ENCODE data around the gene MSRB1.
A peak's percentile ranks its signal among the peaks of the same experiment; 100 is the strongest.
"Not testable (repeated sequence)": the region's sequence is repeated elsewhere in the genome, so short reads cannot be mapped to it uniquely, and the experiment has no call there.

The MSRB1 gene

GRCh38 chr16:1915732-1916639, 27.0 kb downstream of the MSRB1 start:
- no peak for DNase-seq

DNA sequence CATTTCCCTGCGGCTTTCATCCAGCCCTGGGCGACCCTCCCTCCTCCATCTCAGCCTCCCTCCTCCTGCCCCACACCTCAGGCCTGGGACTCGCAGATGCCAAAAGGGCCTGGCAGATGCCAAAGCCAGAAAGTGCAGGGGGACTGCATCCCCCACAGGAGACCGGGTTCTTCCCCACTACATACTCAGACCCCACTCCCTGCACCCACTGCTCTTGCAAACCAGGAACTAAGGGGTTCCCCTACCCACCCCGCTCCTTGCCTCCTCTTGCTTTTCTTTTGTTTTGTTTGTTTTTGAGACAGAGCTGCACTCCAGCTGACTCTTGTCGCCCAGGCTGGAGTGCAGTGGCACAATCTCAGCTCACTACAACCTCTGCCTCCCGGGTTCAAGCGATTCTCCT, 28.0 kb downstream of the MSRB1 start:
- no peak for DNase-seq

- DNase-seq, result no peak
Observed at GRCh38 chr16:1914084-1914608, 28.9 kb downstream of the MSRB1 start.

DNA sequence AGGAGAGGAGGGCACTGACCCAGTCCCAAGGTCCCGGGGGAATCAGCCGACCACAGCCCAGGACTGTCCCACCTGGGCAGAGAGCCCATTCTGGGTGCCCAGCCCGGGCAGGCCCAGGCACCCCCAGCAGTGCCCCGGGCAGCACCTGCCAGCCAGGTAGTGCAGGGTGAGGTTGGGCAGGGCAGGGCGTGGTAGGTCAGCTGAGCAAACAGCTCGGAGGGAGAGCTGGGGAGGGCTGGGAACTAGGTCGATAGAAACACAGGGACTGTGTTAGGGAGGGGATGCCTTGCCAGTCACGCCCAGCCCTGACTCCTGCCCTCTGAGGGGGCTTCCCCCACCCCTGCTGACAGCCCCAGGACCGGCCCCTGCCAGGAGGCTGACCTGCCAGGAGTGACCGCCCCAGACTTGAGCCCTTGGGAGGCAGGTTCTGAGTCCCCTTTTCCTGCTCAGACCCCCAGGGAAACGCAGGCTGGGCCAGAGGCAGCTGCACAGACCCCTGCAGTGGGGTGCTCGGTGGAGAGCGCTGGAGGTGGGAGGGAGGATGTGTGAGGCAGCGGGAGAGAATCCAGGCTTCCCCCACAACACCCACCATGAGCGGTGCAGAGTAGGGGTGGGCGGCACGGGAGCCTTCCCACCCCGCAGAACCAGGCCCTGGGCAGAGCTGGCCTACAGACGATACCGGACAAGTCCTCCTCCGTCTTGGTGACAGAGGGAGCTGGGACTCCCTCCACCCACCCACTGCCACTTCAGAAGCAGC, 29.5 kb downstream of the MSRB1 start:
- DNase-seq, result peak; percentile 72

GRCh38 chr16:1912215-1912543, 30.8 kb downstream of the MSRB1 start:
- DNase-seq, result no peak

DNA sequence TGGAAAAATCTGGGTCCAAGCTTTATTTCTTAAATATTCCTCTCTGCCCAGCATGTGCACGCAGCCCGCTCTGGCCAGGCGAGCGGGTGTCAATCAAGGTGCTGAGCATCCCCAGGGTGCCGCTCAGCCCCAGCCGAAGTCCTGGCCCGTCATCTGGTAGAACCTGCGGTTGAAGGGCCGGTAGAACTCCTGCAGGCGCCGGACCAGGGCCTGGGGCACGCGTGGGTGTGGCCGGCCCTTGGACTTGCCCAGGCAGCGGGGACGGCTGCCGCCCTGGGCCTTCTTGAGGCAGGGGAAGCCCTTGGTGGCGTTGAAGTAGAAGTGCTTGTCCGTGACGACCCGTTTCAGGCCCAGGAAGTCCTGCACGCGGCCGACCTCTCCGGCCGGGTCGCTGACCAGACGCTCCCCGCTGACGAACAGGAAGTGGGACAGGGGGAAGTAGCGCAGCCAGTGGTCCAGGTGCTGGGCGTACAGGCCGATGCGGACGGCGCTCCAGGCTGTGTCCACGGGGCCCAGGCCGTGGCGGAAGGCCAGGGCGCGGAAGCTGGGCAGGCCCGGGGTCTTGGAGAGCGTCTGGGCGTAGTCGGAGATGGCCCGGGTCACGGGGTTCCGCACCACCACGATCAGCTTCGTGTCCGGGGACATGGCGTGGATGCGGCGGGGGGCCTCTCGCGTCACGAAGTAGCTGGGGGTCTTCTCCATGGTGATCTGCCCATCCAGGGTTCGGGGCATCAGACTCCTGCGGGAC, 31.4 kb downstream of the MSRB1 start:
- DNase-seq, result no peak

GRCh38 chr16:1909561-1910231, 33.3 kb downstream of the MSRB1 start:
- no peak for DNase-seq

- DNase-seq, result no peak
Observed at GRCh38 chr16:1908983-1909382, 34.0 kb downstream of the MSRB1 start.

DNA sequence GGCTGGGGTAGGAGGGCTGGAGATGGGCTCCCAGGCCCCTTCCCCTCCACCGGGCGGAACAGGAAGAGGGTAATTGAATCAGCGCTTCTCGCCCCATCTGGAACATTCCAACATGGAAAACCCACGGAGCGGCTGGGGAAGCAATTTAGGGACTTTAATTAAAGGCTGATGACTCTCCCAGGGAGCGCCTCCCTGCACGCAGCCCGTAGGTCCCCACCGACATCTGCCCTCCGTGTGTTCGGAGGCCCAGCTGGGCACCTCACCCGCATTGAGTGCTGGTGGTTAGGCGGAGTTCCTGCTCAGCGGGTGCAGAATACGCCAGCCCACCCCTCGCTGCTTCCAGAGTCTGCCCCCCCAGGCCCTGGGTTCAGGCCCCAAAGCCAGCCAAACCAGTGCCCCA, 34.8 kb downstream of the MSRB1 start:
- no peak for DNase-seq

- no peak for DNase-seq
Observed at GRCh38 chr16:1907226-1907860, 35.7 kb downstream of the MSRB1 start.

- no peak for DNase-seq
Observed at GRCh38 chr16:1906846-1907165, 36.2 kb downstream of the MSRB1 start.

DNA sequence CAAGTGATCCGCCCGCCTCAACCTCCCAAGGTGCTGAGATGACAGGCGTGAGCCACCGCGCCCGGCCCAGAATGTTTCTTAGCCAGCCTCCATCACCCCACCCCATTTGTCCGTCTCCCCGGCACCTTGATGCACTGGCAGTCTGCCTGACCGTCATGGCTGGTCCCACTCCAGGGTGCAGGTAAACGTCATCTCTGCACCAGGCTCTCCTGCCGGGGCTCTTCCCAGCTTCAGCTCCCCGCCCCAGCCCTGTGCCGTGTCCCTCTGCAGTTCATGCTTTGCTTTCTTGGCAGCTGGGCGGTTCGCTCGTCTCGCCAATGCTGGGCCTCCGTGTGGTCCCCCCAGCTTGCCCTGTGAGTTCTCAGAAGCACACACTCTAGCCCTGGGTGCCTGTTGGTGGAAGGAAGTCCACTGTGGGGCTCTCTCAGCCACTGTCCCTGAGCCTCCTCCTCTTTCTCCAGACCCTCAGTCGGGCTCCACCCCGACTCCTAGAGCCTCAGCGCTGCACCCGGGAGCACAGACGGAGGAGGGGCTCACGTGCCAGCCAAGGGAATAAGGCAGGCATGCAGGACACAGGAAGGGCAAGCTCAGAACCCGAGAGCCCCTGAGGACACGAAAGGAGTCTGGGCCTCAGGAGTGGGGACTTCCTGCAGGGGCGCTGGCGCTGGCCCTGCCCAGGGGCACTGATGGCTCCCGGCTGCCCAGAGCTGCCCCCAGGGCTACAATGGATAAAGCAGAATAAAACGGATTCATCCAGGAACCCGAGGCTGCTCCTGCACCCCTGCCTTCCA, 36.7 kb downstream of the MSRB1 start:
- peak; percentile 84 for DNase-seq

DNA sequence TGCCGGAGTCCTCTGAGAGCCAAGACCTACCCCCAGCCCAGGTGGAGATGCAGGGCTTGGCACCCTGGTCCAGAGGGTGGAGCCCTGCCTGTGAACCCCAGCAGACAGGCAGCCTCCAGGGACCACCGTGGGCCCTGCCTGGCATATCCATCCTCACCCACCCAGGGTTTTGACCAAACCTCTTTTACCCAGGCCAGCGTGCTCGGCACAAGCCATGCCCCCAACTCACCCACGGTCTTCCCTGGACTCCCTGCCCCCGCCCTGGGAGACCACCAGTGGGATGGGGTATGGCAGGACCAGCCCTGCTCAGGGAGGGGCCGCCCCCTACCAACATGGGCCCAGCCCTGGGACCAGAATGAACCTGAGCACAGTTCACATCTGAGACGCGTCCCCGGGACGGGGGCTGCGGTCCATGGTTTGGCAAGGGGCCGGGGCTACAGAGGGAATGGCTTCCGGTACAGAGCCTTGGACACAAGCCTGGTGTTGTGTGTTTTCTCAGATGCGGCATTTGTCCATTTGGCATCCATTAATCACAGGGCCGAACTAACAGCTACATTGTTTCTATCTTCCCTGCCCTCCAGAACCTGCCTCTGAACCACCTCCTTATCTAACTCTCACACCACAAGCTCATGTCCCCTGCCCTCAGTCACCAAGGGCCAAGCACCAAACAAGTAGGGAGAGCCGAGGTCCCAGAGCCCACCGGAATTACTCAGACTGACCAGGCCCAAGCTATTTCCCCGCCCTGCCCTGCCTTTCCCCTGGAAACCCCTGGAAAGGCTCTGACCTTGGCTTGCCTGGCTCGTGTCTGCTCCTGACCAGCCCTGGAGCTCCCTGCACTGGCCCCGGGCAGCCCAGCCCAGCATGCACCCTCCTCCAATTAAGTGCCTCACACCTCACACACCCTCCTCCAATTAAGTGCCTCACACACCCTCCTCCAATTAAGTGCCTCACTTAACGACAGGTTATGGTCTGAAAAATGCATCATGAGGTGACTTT, 38.9 kb downstream of the MSRB1 start:
- DNase-seq, result no peak

DNA sequence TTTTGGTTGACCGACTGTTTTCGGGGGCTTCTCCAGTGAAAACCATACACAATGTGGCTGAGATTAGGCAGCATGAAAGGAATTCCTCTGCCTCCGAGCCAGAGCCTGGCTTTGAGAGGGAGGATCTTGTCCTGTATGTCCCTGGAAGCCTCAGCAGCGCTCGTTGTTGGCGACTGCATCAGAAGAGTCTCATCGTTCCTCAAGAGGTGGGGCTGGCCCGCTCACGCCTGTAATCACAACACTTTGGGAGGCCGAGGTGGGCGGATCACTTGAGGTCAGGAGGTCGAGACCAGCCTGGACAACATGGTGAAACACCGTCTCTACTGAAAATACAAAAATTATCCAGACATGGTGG, 39.8 kb downstream of the MSRB1 start:
- DNase-seq, result no peak

DNA sequence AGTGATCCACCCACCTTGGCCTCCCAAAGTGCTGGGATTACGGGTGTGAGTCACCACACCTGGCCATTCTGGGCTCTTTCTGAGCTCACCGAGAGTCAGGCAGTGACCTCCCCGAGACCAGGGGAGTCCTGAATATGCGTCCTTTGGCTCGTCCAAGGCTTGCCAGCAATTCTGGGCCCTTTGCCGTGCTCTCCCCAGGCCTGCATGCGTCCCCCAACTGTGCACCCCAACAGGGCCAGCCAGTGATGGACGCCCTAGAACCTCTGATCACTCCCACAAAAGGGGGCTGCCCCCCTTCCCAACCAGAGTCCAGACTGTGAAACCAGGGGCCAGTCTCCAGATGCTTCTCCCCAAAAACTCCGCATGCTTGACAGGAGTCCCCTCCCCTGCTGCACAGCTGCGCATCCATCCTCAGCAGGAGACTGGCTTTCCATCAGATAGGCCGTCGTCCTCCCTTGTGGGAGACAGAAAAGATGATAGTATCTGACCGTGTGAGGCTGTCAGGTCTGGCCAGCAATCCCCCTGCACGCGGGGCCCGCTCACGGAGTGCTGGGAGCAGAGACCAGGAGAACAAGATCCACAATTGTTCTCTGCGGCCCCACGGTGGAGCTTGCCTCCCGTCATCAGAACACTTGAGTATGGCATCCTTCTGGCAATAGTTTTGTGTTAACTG, 40.3 kb downstream of the MSRB1 start:
- DNase-seq, result no peak

GRCh38 chr16:1900452-1900774, 42.6 kb downstream of the MSRB1 start:
- peak; percentile 87 for DNase-seq

- peak; percentile 87 for DNase-seq
Observed at GRCh38 chr16:1899641-1900451, 43.2 kb downstream of the MSRB1 start.

- not testable (repeated sequence) for DNase-seq
Observed at GRCh38 chr16:1897692-1898091, 45.3 kb downstream of the MSRB1 start.
